ENCODE measurements around the gene MOB1A. TPM values are rescaled to one million over a fixed set of nuclear protein-coding genes. Genes with fewer than 3 reads are reported as not detected.

The MOB1A gene
- total RNA-seq, 4 donors from 2014 or later, result 115 to 185 (median 133) TPM

- ATAC-seq, result no peak
- WGBS, 2 donors (ENCODE audit: low coverage in 1 of 2), result 85 to 96% methylated on average over 2 of the region's 2 CpGs
- H3K36me3 ChIP-seq, result peaks cover 6 to 68% of the 10 kb centered on the region in 2 donors
Observed at GRCh38 chr2:74152954-74153353, 25.7 kb downstream of the MOB1A start.

GRCh38 chr2:74149570-74150319 is 28.9 kb downstream of the MOB1A start:
- no peaks in the 10 kb centered on the region for H3K9me3 ChIP-seq
- no peak for TF ChIP-seq CTCF (IDR thresholded peaks at IDR 0.05)
- no peak for TF ChIP-seq POLR2A (IDR thresholded peaks at IDR 0.05)
- peaks cover 0 to 37% (median 16%) of the 10 kb centered on the region in 3 donors for H3K4me1 ChIP-seq
- WGBS, 2 donors (ENCODE audit: low coverage in 1 of 2), result 98% methylated on average over 5 of the region's 7 CpGs; no CpG with 5 or more reads in 1 of the 2 donors
- no peak overlapping the region for H3K4me3 ChIP-seq
- no peak for ATAC-seq
- H3K27me3 ChIP-seq, result no peaks in the 10 kb centered on the region
- H3K36me3 ChIP-seq, result peaks cover 0 to 42% of the 10 kb centered on the region in 2 donors
- no peak overlapping the region for H3K27ac ChIP-seq

More at GRCh38 chr2:74152954-74153353, 25.7 kb downstream of the MOB1A start:
- H3K4me3 ChIP-seq, result no peak overlapping the region
- no peak for TF ChIP-seq EP300 (IDR thresholded peaks at IDR 0.05)
- no peak for TF ChIP-seq POLR2A (IDR thresholded peaks at IDR 0.05)
- no peak for TF ChIP-seq CTCF (IDR thresholded peaks at IDR 0.05)
- TF ChIP-seq POLR2AphosphoS5 (IDR thresholded peaks at IDR 0.05), result no peak
- no peaks in the 10 kb centered on the region for H3K27me3 ChIP-seq
- no peaks in the 10 kb centered on the region for H3K9me3 ChIP-seq
- no peak overlapping the region for H3K27ac ChIP-seq
- peaks cover 0 to 16% (median 4%) of the 10 kb centered on the region in 3 donors for H3K4me1 ChIP-seq

GRCh38 chr2:74149247-74149525 is 29.5 kb downstream of the MOB1A start:
- H3K27me3 ChIP-seq, result no peaks in the 10 kb centered on the region
- 78 to 88% methylated on average over 4 to 5 of the region's 5 CpGs for WGBS, 2 donors (ENCODE audit: low coverage in 1 of 2)
- H3K36me3 ChIP-seq, result peaks cover 0 to 46% of the 10 kb centered on the region in 2 donors
- H3K27ac ChIP-seq, result no peak overlapping the region
- no peak for ATAC-seq
- TF ChIP-seq POLR2AphosphoS5 (IDR thresholded peaks at IDR 0.05), result no peak
- TF ChIP-seq POLR2A (IDR thresholded peaks at IDR 0.05), result no peak
- TF ChIP-seq CTCF (IDR thresholded peaks at IDR 0.05), result no peak
- TF ChIP-seq EP300 (IDR thresholded peaks at IDR 0.05), result no peak
- no peak overlapping the region for H3K4me3 ChIP-seq
- no peaks in the 10 kb centered on the region for H3K9me3 ChIP-seq
- peaks cover 0 to 37% (median 16%) of the 10 kb centered on the region in 3 donors for H3K4me1 ChIP-seq

GRCh38 chr2:74148457-74149246 is 30.0 kb downstream of the MOB1A start:
- H3K36me3 ChIP-seq, result peaks cover 0 to 43% of the 10 kb centered on the region in 2 donors
- peak overlapping the region; percentile 52 to 89 for H3K4me3 ChIP-seq
- 46 to 85% methylated on average over 7 to 16 of the region's 16 CpGs for WGBS, 2 donors (ENCODE audit: low coverage in 1 of 2)
- no peaks in the 10 kb centered on the region for H3K27me3 ChIP-seq
- no peaks in the 10 kb centered on the region for H3K9me3 ChIP-seq
- no peak for ATAC-seq
- peak overlapping the region; percentile 30 to 83 (median 77) for H3K27ac ChIP-seq
- H3K4me1 ChIP-seq, result peaks cover 0 to 37% (median 16%) of the 10 kb centered on the region in 3 donors
- TF ChIP-seq POLR2AphosphoS5 (IDR thresholded peaks at IDR 0.05), result no peak
- no peak for TF ChIP-seq EP300 (IDR thresholded peaks at IDR 0.05)
- no peak for TF ChIP-seq POLR2A (IDR thresholded peaks at IDR 0.05)
- TF ChIP-seq CTCF (IDR thresholded peaks at IDR 0.05), result no peak
